Head of caudate nucleus (tissue), 42 donors: Measurements from ENCODE around the gene BTLA.
"Not testable (repeated sequence)": the region's sequence is repeated elsewhere in the genome, so short reads cannot be mapped to it uniquely, and the experiment has no call there.

Experiments used
- DNase-seq, 42 donors: peaks; one replicate each; pipeline versions ENCODE4 v3.0.0 to v3.0.0-alpha.2; 2020 to 2021; ENCODE audit warnings: mixed read lengths in 7 of 42
- intact Hi-C: fragments of 100-400 bp; cut with DNase I; formaldehyde crosslinking; loops from one replicate; pipeline ENCODE4 v1.15.0; 2022

Gene BTLA

GRCh38 chr3:112498914-112499711, at the start of gene BTLA:
Gene BTLA, minus strand, starts transcription at chr3:112499472. Its CDS starts 114 bp downstream, at chr3:112499358.
- no peak for DNase-seq
- intact Hi-C loops: no loop called here

- intact Hi-C loops: no loop called here
- no peak for DNase-seq
Measured at GRCh38 chr3:112546216-112546759, 47.0 kb upstream of the BTLA start.

GRCh38 chr3:112539825-112540650, 40.8 kb upstream of the BTLA start:
- intact Hi-C loops: no loop called here
- no peak for DNase-seq

- intact Hi-C loops: no loop called here
- no peak for DNase-seq
Measured at GRCh38 chr3:112531358-112531781, 32.1 kb upstream of the BTLA start.

- intact Hi-C loops: no loop called here
- no peak for DNase-seq
Measured at GRCh38 chr3:112530573-112530972, 31.3 kb upstream of the BTLA start.

- intact Hi-C loops: loop anchor here (5.0 to 10.0 kb wide), 3 partner anchors 199 to 409 kb away; partner anchors contain the start of gene SLC9C1
- not testable (repeated sequence) for DNase-seq
Measured at GRCh38 chr3:112524127-112524526, 24.9 kb upstream of the BTLA start.

GRCh38 chr3:112519424-112520001, 20.2 kb upstream of the BTLA start:
- peak in 22 of 42 donors; percentile 13 to 82 (median 56) for DNase-seq
- intact Hi-C loops: loop anchor here (5.0 to 10.0 kb wide), 3 partner anchors 195 to 405 kb away; partner anchors contain the start of gene SLC9C1

GRCh38 chr3:112518970-112519369, 19.7 kb upstream of the BTLA start:
- intact Hi-C loops, DNase-seq: not testable (repeated sequence)

GRCh38 chr3:112514527-112515128, 15.4 kb upstream of the BTLA start:
- DNase-seq: no peak
- intact Hi-C loops: no loop called here

GRCh38 chr3:112512320-112512719, 13.0 kb upstream of the BTLA start:
- no peak for DNase-seq
- intact Hi-C loops: no loop called here

- DNase-seq: no peak
- intact Hi-C loops: no loop called here
Measured at GRCh38 chr3:112508860-112509259, 9.6 kb upstream of the BTLA start.

- DNase-seq: no peak
Measured at GRCh38 chr3:112508261-112508660, 9.0 kb upstream of the BTLA start.

GRCh38 chr3:112505907-112506306, 6.6 kb upstream of the BTLA start:
- no peak for DNase-seq
- intact Hi-C loops: no loop called here

More at GRCh38 chr3:112508261-112508660, 9.0 kb upstream of the BTLA start:
- intact Hi-C loops: no loop called here

- intact Hi-C loops: no loop called here
- DNase-seq: no peak
Measured at GRCh38 chr3:112504123-112504522, 4.9 kb upstream of the BTLA start.

GRCh38 chr3:112503304-112503972, 4.2 kb upstream of the BTLA start:
- intact Hi-C loops: no loop called here
- DNase-seq: no peak

GRCh38 chr3:112500621-112501020, 1.3 kb upstream of the BTLA start:
- no peak for DNase-seq
- intact Hi-C loops: no loop called here

GRCh38 chr3:112497897-112498548, 1.2 kb downstream of the BTLA start:
- intact Hi-C loops: no loop called here
- no peak for DNase-seq
